Psoas muscle (tissue), 8 donors: Measurements from ENCODE around the gene DOCK1. TPM values are rescaled to one million over a fixed set of nuclear protein-coding genes. Genes with fewer than 3 reads are reported as not detected.

Experiments
- ATAC-seq, 4 donors: fragments of 200-7000 bp; cut with Tn5 transposase; one replicate each; pipeline ENCODE4 v1.9.1; 2020; ENCODE audit warnings: moderate library complexity in 3 of 4, mild to moderate bottlenecking in 2 of 4
- DNase-seq, 2 donors: peaks; one replicate each; pipeline ENCODE4 v3.0.0-alpha.2; 2020
- H3K27ac ChIP-seq: fragments of 200-600 bp; one replicate; pipeline ENCODE4 v1.8.0; 2022
- H3K27me3 ChIP-seq, 3 donors: fragments of 200-600 bp in 1 of 3; one replicate each; pipeline versions ENCODE4 v1.6.1 to v1.8.0; 2013 to 2022; ENCODE audit warnings: low read length in 2 of 3, mild to moderate bottlenecking in 2 of 3, moderate library complexity in 1 of 3; ENCODE audit not compliant: insufficient read depth in 3 of 3
- H3K36me3 ChIP-seq, 2 donors: fragments of 200-600 bp in 1 of 2; one replicate each; pipeline versions ENCODE4 v1.6.1 to v1.8.0; 2013 to 2022; ENCODE audit warnings: low read depth in 1 of 2, mild to moderate bottlenecking in 1 of 2, moderate library complexity in 1 of 2; ENCODE audit not compliant: insufficient read depth in 1 of 2
- H3K4me1 ChIP-seq: fragments of 200-600 bp; one replicate; pipeline ENCODE4 v1.8.0; 2022
- H3K4me3 ChIP-seq: fragments of 200-600 bp; one replicate; pipeline ENCODE4 v1.8.0; 2022; ENCODE audit warnings: mild to moderate bottlenecking
- H3K9me3 ChIP-seq: fragments of 200-600 bp; one replicate; pipeline ENCODE4 v1.8.0; 2022
- WGBS, 3 donors: extraction: QIAGEN DNeasy Blood & Tissue Kit; methylation state at CpG; one replicate each; pipeline versions ENCODE4 v1.1.6 to v1.1.7; 2013; 5-methylcytosine and 5-hydroxymethylcytosine counted together
- intact Hi-C, 2 donors: fragments of 100-400 bp; cut with DNase I; formaldehyde crosslinking; loops; one replicate each; pipeline versions ENCODE4 v1.11.0 to v1.14.2; 2022
- polyA plus RNA-seq, 3 donors: library from polyadenylated mRNA; stranded (reverse); fragments of 200-250 nt; gene quantifications; one replicate each; pipeline ENCODE4 v1.2.3, GENCODE V29; 2013
- total RNA-seq, 4 donors: library from RNA; stranded (reverse); fragmentation: NEBNext Ultra II Directional in 2 of 4; extraction: Animal tissue kit (Norgen Biotek cat#: 25700) in 2 of 4; gene quantifications; one replicate each; pipeline versions ENCODE4 v1.2.1 to v1.2.4, GENCODE V29; 2021 to 2023
- TF ChIP-seq, protein P1 (sequence below): fragments of 200-600 bp; IDR thresholded peaks from one replicate; pipeline ENCODE4 v1.8.0; 2022; ENCODE audit warnings: antibody characterized with exemption
- donor health status: healthy with polysubstance abuse.
- donor health status: DM: no; HTN: no; CAD: no; lungs with moderate emphysema.
- donor health status: Bipolar disorder and iron deficiency.
- donor health status: healthy.
- donor health status: DM: yes; HTN: yes; CAD: no.
- donor health status: DM: no; HTN: no; CAD: no.
- donor health status: DM: no; HTN: no; CAD: no.
- donor health status: DM: yes; HTN: yes; CAD: no.

The DOCK1 gene
- total and polyA plus RNA-seq, 7 donors: 2.1 to 11.3 (median 5.4) TPM

DNA sequence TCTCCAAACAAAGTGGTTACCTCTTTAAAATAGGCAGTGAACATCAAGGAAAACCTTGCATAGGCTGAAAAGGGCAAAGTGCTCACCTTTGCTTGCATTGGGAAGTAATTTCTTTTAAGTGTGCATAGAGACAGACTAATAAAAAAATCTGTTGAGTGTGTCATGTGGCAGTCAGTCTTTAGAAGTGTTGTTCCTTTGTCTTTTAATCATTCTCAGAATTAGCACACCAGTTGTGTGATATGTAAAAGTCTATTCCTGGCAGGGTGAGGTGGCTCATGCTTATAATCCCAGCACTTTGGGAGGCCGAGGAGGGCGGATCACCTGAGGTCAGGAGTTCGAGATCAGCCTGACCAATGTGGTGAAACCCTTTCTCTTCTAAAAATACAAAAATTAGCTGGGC is 174.2 kb downstream of the DOCK1 start:
- WGBS, 3 donors: 95 to 100% (median 99%) methylated on average over 3 of the region's 3 CpGs
- intact Hi-C loops: no loop called here
- ATAC-seq: no peak

GRCh38 chr10:127080317-127080716 is 175.1 kb downstream of the DOCK1 start:
- ATAC-seq (no peak), DNase-seq (no peak)
- H3K9me3 ChIP-seq: no peaks in the 10 kb centered on the region
- intact Hi-C loops: no loop called here
- peaks cover 0 to 4% of the 10 kb centered on the region in 2 donors for H3K36me3 ChIP-seq
- H3K27me3 ChIP-seq: no peaks in the 10 kb centered on the region
- H3K4me3 ChIP-seq: no peak overlapping the region
- WGBS, 3 donors: 59 to 64% (median 61%) methylated on average over 4 of the region's 4 CpGs
- H3K4me1 ChIP-seq: no peaks in the 10 kb centered on the region
- TF ChIP-seq, protein P1, sequence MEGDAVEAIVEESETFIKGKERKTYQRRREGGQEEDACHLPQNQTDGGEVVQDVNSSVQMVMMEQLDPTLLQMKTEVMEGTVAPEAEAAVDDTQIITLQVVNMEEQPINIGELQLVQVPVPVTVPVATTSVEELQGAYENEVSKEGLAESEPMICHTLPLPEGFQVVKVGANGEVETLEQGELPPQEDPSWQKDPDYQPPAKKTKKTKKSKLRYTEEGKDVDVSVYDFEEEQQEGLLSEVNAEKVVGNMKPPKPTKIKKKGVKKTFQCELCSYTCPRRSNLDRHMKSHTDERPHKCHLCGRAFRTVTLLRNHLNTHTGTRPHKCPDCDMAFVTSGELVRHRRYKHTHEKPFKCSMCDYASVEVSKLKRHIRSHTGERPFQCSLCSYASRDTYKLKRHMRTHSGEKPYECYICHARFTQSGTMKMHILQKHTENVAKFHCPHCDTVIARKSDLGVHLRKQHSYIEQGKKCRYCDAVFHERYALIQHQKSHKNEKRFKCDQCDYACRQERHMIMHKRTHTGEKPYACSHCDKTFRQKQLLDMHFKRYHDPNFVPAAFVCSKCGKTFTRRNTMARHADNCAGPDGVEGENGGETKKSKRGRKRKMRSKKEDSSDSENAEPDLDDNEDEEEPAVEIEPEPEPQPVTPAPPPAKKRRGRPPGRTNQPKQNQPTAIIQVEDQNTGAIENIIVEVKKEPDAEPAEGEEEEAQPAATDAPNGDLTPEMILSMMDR: no peak
- H3K27ac ChIP-seq: no peak overlapping the region

More for the DNA sequence above, 174.2 kb downstream of the DOCK1 start:
- Histone ChIP-seq H3K27me3 (no peaks in the 10 kb centered on the region), H3K4me3 (no peak overlapping the region), H3K36me3 (peaks cover 0 to 4% of the 10 kb centered on the region in 2 donors), H3K4me1 (no peaks in the 10 kb centered on the region), H3K27ac (no peak overlapping the region), H3K9me3 (no peaks in the 10 kb centered on the region)
- no peak for DNase-seq
- TF ChIP-seq, protein P1: no peak

DNA sequence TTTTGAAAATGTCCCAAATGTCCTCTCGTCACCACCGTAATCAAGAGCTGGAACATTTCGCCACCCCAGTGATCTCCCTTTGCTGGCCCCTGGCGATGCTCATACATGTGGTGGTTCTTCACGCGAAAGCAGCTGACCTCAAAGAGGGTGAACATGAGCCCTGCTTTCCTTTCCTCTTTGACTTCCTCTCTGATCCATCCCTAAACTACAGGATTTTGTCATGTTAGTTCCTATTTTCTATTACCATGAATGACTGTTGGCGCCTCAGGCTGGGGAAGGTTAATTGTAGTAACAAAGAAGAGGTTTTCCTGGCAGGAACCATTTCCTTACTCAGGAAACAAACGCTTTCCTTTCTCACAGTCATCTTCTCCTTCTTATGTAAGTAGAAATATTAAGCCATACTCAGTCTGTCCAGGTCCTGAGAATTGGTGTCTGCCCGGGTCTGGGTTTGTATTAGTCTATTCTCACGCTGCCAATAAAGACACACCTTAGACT is 176.7 kb downstream of the DOCK1 start:
- H3K4me1 ChIP-seq: no peaks in the 10 kb centered on the region
- WGBS, 3 donors: 81 to 85% (median 85%) methylated on average over 10 of the region's 10 CpGs
- no peaks in the 10 kb centered on the region for H3K9me3 ChIP-seq
- DNase-seq (no peak), ATAC-seq (no peak)
- intact Hi-C loops: no loop called here
- no peaks in the 10 kb centered on the region for H3K36me3 ChIP-seq
- H3K27ac ChIP-seq: no peak overlapping the region
- TF ChIP-seq, protein P1: no peak
- no peaks in the 10 kb centered on the region for H3K27me3 ChIP-seq
- no peak overlapping the region for H3K4me3 ChIP-seq

- Histone ChIP-seq H3K9me3 (no peaks in the 10 kb centered on the region), H3K4me1 (no peaks in the 10 kb centered on the region), H3K4me3 (no peak overlapping the region), H3K27me3 (no peaks in the 10 kb centered on the region), H3K27ac (no peak overlapping the region), H3K36me3 (no peaks in the 10 kb centered on the region)
- intact Hi-C loops: no loop called here
- TF ChIP-seq, protein P1: no peak
- 69 to 95% (median 91%) methylated on average over 4 of the region's 4 CpGs for WGBS, 3 donors
- DNase-seq (no peak), ATAC-seq (no peak)
These were observed 177.4 kb downstream of the DOCK1 start for GRCh38 chr10:127082651-127083050.

DNA sequence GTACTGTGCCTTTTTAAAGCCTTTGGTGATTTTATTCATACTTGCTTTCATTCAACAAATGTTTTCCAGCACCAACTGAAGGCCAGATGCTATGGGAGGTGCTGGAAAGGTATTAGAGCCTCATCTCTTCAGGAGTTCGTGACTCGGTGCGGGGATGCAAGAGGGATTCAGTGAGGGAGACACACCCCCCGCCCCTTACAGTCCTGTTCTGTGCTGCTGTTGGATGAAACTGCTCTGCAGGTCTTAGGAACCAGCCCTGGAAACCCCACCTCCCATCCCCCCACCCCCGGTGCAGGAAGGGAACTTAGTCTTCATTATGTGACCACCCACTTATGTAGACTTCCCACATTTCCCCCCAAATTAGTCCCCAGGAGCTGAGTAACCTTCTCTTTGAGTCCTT is 180.7 kb downstream of the DOCK1 start:
- intact Hi-C loops: no loop called here
- no peak for ATAC-seq
- H3K27ac ChIP-seq: no peak overlapping the region
- TF ChIP-seq, protein P1: no peak
- 77 to 93% (median 91%) methylated on average over 5 of the region's 5 CpGs for WGBS, 3 donors
- H3K4me1 ChIP-seq: no peaks in the 10 kb centered on the region
- H3K9me3 ChIP-seq: no peaks in the 10 kb centered on the region
- H3K4me3 ChIP-seq: no peak overlapping the region
- no peaks in the 10 kb centered on the region for H3K36me3 ChIP-seq
- no peak for DNase-seq
- no peaks in the 10 kb centered on the region for H3K27me3 ChIP-seq
